ENCODE results near the gene BACE1. TPM values are rescaled to one million over a fixed set of nuclear protein-coding genes. Genes with fewer than 3 reads are reported as not detected.

BACE1 gene
- total RNA-seq, 1 donor from 2014 or later = 30.4 TPM

GRCh38 chr11:117337076-117337475, 21.0 kb upstream of the BACE1 start:
- H3K27me3 Mint-ChIP-seq (ENCODE audit: low read depth) = no peaks in the 10 kb centered on the region
- no peak for TF ChIP-seq CTCF (conservative IDR thresholded peaks at IDR 0.05)
- H3K27ac Mint-ChIP-seq (ENCODE audit: unreplicated experiment) = peak overlapping the region; percentile 57
- H3K4me3 Mint-ChIP-seq = no peak overlapping the region
- no peaks in the 10 kb centered on the region for H3K36me3 Mint-ChIP-seq (ENCODE audit: low read depth)
- H3K9me3 Mint-ChIP-seq = no peaks in the 10 kb centered on the region
- H3K4me1 Mint-ChIP-seq = no peaks in the 10 kb centered on the region
- no peak for DNase-seq (ENCODE audit: low read depth, low spot score)

GRCh38 chr11:117335399-117335798, 19.3 kb upstream of the BACE1 start:
- H3K4me1 Mint-ChIP-seq = no peaks in the 10 kb centered on the region
- no peak overlapping the region for H3K27ac Mint-ChIP-seq (ENCODE audit: unreplicated experiment)
- no peak for TF ChIP-seq CTCF (conservative IDR thresholded peaks at IDR 0.05)
- no peak overlapping the region for H3K4me3 Mint-ChIP-seq
- DNase-seq (ENCODE audit: low read depth, low spot score) = no peak
- no peaks in the 10 kb centered on the region for H3K9me3 Mint-ChIP-seq
- no peaks in the 10 kb centered on the region for H3K27me3 Mint-ChIP-seq (ENCODE audit: low read depth)
- no peaks in the 10 kb centered on the region for H3K36me3 Mint-ChIP-seq (ENCODE audit: low read depth)

- no peaks in the 10 kb centered on the region for H3K36me3 Mint-ChIP-seq (ENCODE audit: low read depth)
- no peaks in the 10 kb centered on the region for H3K9me3 Mint-ChIP-seq
- DNase-seq (ENCODE audit: low read depth, low spot score) = no peak
- H3K4me1 Mint-ChIP-seq = no peaks in the 10 kb centered on the region
- no peak overlapping the region for H3K27ac Mint-ChIP-seq (ENCODE audit: unreplicated experiment)
- no peak overlapping the region for H3K4me3 Mint-ChIP-seq
- TF ChIP-seq CTCF (conservative IDR thresholded peaks at IDR 0.05) = no peak
- no peaks in the 10 kb centered on the region for H3K27me3 Mint-ChIP-seq (ENCODE audit: low read depth)
Observed at GRCh38 chr11:117334896-117335295, 18.8 kb upstream of the BACE1 start.

- Mint-ChIP-seq H3K27me3 (ENCODE audit: low read depth) (no peaks in the 10 kb centered on the region), H3K36me3 (ENCODE audit: low read depth) (no peaks in the 10 kb centered on the region), H3K4me3 (no peak overlapping the region), H3K9me3 (no peaks in the 10 kb centered on the region), H3K27ac (ENCODE audit: unreplicated experiment) (no peak overlapping the region), H3K4me1 (no peaks in the 10 kb centered on the region)
- no peak for TF ChIP-seq CTCF (conservative IDR thresholded peaks at IDR 0.05)
- no peak for DNase-seq (ENCODE audit: low read depth, low spot score)
Observed at GRCh38 chr11:117333917-117334316, 17.9 kb upstream of the BACE1 start.

- no peak for TF ChIP-seq CTCF (conservative IDR thresholded peaks at IDR 0.05)
Observed at GRCh38 chr11:117332843-117333242, 16.8 kb upstream of the BACE1 start.

More at GRCh38 chr11:117332843-117333242, 16.8 kb upstream of the BACE1 start:
- no peaks in the 10 kb centered on the region for H3K27me3 Mint-ChIP-seq (ENCODE audit: low read depth)
- no peak overlapping the region for H3K27ac Mint-ChIP-seq (ENCODE audit: unreplicated experiment)
- no peaks in the 10 kb centered on the region for H3K4me1 Mint-ChIP-seq
- no peaks in the 10 kb centered on the region for H3K36me3 Mint-ChIP-seq (ENCODE audit: low read depth)
- H3K9me3 Mint-ChIP-seq = no peaks in the 10 kb centered on the region
- no peak for DNase-seq (ENCODE audit: low read depth, low spot score)
- peak overlapping the region; percentile 47 for H3K4me3 Mint-ChIP-seq

All from neural crest cell (in vitro differentiated cells).